ENCODE data around the gene UBD.

Gene UBD

DNA sequence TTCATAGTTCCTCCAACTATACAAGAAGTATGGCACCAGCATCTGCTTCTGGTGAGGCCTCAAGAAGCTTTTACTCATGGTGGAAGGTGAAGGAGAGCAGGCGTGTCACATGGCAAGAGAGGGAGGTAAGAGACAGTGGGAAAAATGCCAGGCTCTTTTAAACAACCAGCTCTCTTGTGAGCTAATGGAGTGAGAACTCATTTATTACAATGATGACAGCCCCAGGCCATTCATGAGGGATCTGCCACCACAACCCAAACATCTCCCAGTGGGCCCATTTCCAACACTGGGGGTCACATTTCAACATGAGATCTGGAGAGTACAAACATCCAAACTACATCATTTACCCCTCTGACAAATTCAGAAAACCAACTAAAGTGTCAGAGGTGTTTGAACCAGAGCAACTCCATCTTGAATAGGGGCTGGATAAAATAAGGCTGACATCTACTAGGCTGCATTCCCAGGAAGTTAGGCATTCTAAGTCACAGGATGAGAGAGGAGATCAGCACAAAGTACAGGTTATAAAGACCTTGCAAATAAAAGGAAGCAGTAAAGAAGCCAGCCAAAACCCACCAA, 2.2 kb upstream of the UBD start:
- no peak for DNase-seq (ENCODE audit: low read depth in 3 of 3)

DNA sequence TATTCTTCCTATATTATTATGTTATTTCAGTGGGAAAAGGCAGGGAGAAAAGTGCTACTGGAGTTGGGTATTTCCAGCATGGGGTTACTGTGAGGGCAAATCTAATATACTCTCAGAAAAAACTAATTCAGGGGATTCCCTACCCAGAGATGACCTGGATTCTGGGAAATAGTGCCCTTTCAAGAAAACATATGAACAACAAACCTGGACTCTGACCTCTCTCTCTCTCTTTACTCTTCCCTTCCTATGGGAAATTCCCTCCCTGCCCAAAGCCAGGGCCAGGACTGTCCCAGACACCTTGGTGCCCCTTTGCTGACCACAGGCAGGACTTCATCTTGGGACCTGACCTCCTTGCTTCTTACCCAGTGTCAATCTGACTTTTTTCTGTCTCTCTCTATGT, 1.6 kb upstream of the UBD start:
- no peak for DNase-seq (ENCODE audit: low read depth in 3 of 3)

DNA sequence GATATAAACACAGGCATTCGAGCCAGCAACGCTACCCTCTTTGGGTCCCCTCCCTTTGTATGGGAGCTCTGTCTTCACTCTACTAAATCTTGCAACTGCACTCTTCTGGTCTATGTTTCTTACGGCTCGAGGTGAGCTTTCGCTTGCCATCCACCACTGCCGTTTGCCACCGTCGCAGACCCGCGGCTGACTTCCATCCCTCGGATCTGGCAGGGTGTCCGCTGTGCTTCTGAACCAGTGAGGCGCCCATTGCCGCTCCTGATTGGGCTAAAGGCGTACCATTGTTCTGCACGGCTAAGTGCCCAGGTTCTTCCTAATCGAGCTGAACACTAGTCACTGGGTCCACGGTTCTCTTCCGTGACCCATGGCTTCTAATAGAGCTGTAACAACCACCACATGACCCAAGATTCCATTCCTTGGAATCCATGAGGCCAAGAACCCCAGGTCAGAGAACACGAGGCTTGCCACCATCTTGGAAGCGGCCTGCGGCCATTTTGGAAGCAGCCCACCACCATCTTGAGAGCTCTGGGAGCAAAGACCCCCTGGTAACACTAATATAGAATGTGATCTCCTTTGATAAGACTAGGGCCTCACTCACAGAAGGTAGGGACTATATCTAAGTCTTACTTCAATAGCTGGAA, 973 bp downstream of the UBD start:
- DNase-seq (ENCODE audit: low read depth in 3 of 3) = no peak

DNA sequence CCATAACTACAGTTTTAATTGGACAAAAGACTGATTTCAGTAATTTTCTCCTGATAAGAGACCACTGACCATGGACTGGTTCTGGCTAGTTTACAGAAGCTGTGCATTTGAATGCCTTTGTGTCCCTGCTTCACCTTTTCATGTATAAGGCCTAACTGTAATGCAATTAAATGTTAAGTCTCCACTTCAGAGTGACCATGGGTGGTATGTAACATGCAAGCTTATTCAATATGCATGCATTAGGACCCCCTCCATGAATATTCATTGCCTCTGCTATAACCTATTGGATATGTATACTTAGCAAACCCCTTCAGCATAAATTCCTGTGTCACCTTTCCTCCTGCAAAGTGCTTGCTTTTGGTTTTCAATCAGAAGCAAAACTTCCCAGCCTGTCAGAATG, 2.2 kb downstream of the UBD start:
- DNase-seq (ENCODE audit: low read depth in 3 of 3) = no peak

DNA sequence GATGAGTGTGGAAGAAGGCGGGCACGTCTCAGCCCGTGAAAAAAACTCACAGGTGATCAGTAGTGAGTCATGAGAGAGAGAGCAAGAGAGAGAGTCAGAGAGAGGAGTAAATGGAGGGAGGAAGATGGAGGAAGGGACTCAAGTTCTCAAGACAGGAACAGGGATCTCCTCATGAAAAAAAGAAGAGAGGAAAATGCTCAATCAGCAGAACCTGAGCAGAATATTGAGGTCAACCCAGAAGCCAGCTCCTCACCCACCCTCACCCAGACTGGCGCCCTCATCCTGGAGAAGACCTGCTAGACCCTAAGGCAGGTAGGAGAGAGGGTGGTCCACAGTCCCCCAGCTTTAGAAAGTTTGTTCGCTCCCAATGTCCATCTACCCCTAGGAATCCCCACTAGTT, 4.8 kb downstream of the UBD start:
- no peak for DNase-seq (ENCODE audit: low read depth in 3 of 3)

DNA sequence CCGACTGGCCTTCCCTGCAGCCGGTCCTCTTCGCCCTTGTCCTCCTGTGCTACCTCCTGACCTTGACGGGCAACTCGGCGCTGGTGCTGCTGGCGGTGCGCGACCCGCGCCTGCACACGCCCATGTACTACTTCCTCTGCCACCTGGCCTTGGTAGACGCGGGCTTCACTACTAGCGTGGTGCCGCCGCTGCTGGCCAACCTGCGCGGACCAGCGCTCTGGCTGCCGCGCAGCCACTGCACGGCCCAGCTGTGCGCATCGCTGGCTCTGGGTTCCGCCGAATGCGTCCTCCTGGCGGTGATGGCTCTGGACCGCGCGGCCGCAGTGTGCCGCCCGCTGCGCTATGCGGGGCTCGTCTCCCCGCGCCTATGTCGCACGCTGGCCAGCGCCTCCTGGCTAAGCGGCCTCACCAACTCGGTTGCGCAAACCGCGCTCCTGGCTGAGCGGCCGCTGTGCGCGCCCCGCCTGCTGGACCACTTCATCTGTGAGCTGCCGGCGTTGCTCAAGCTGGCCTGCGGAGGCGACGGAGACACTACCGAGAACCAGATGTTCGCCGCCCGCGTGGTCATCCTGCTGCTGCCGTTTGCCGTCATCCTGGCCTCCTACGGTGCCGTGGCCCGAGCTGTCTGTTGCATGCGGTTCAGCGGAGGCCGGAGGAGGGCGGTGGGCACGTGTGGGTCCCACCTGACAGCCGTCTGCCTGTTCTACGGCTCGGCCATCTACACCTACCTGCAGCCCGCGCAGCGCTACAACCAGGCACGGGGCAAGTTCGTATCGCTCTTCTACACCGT, 6.1 kb downstream of the UBD start:
- peak in 2 of 3 experiments; percentile 21 to 23 for DNase-seq (ENCODE audit: low read depth in 3 of 3)

DNA sequence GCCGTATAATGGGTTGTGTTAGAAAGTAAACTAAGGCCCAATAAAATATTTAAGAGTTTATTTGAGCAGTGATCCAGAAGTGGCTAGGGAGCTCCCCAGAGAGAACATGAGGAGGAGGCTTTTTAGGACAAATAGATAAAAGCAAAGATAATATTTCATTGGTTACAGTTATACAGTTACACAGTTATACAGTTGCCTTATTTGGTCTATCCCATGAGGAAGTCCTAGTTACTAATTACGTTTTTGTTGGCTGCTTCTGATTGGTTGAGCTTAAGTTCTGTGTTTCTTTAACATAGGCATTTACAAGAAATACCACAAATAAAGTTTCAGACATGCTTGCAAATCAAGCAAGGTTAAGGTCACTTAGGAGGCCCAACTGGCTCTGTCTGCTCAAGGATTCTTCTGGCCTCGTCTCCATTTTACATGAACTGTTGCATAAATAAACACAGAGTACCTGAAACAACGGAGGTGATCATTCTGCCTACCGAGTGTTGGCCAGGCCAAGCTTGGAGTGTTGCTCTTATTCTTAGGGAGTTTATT, 7.0 kb downstream of the UBD start:
- peak in 1 of 3 experiments; percentile 9 for DNase-seq (ENCODE audit: low read depth in 3 of 3)

DNA sequence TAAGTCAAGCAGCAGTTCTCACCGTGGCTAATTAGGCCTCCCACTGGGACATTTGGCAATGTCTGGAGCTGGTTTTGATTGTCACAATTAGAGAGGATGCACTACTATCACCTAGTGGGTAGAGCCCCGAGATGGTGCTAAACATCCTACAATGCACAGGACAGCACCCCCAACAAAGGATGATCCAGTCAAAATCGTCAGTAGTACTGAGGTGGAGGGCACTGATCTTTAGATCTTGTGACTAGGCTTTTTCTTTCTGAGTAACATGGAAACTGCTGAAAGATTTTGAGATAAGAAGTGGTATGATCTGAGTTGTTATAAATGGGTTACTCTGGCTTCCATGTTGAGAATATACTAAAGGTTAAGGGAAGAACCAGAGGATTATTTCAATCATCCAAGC, 12.0 kb downstream of the UBD start:
- DNase-seq (ENCODE audit: low read depth in 3 of 3) = no peak

DNA sequence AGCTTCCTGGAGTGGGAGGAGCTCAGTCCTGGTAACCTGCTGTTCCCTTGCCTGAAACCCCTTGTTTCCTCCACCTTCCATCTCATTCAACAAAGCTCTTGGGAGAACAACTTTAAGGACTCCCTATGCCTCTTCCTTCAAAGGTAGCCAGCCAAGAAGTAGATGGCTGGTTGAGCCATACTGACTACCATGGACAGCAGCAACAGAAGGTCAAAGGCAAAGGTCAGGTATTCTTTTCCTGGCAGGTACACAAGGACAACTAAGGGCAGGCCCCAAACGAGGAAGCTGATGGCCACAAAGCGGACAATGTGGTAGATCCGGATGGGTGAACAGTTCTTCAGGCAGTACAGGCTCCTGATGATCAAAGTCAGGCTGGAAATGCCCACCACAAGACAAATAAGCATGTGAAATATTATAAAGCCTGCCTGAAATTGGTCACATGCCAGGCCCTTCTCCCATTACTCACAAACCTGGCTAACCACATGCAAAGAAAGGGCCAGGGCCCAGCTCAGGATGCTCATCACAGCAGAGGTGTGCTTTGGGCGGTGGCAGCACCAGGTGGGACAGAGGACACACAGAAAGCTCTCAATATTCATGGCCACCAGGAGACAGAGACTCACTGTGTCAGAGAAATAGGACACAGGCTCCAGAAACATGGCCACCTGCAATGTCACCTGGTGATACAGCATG, 21.7 kb downstream of the UBD start:
- no peak for DNase-seq (ENCODE audit: low read depth in 3 of 3)

DNA sequence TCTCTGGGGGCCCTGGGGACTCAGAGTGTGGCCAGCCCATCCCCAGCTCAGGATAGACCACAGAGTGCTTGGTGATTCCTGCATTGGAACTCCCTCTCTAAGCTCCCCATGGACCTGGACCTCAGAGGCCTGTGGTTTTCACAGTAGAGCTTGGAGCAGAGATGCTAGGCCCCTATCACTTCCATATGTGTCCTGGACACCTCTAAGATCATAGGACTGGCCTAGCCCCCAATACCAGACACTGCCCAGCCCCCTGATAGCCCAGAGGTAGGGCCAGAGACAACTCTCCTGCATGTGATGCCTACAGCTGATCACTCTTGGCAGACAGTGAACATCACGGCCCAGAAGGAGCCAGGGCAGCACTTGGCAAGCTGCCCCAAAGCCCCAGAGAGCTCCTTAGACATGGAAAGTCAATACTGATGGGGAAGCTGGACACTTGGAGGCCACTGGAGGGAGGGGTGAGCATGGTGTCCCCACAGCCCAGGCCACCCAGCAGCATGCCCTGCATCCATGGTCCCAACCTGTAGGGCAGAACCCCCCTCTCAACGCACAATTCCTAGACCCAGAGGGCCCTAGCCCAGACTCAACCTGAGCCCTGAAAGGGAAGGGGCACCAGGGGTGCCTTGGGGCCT, 27.1 kb downstream of the UBD start:
- DNase-seq (ENCODE audit: low read depth in 3 of 3) = no peak

DNA sequence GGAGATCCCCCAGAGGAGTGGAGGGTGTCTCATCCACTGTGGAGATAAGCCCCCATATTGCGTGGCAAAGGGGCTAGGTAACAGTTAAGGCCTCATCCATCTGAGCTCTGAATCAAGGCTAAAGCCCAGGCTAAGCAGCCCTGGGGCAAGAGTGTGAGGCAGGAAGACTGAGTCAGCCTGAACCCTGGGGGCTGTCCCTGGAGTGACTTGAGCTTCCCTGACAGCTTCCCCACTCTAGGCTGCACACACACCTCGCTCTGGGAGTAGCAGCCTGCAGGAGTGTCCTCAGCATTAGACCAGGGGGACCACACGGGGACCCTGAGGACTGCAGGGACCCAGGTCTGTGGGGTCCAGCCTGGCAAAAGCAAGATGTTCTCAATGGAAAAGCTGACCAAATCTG, 27.9 kb downstream of the UBD start:
- no peak for DNase-seq (ENCODE audit: low read depth in 3 of 3)

DNA sequence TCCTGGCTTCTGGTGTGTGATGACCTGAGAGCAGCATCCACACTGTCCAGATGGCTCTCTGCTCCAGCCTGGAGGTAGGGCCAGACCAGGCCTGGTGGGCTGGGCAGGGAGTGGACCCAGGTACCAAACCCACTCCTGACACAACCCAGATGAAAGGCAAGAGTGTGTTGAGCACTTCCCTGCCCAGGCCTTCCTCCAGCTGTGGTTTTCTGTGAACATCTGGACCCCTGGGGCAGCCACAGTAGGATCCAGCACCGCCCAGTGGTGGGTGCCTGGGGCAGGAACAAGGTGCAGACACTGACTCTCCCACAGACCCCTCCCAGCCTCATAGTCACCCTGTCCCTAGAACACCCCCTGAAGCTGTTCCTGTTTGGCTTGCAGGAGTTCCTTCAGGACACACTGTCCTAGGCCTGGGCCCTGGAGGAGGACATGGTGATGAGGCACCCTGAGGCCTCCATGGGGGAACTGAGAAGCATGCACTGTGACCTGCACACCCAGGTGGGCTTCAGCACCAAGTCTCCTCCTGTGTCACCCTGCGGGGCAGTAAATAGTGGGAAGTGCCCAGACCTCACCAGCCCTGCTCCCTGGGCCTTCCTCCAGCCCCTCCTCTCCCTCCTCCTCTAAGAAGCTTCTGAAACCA, 28.7 kb downstream of the UBD start:
- DNase-seq (ENCODE audit: low read depth in 3 of 3) = no peak

DNA sequence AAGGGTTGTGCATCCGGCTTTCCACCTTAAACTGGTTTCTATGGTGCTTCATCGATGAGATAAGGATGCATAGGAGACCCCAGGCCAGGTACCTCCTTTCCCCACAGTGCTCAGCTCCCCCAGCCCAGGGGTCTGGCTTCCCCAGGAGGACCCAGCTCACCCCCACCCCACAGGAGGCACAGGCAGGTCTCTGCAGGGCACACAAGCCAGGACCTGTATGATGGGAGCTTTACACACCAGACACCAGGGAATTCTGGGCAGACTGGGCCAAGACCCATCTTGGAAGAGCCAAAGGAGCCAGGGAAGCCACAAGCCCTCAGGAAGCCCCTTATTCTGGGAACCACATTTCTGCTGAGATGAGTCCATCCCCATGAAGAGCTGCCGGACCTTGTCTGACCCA, 29.6 kb downstream of the UBD start:
- DNase-seq (ENCODE audit: low read depth in 3 of 3) = no peak

DNA sequence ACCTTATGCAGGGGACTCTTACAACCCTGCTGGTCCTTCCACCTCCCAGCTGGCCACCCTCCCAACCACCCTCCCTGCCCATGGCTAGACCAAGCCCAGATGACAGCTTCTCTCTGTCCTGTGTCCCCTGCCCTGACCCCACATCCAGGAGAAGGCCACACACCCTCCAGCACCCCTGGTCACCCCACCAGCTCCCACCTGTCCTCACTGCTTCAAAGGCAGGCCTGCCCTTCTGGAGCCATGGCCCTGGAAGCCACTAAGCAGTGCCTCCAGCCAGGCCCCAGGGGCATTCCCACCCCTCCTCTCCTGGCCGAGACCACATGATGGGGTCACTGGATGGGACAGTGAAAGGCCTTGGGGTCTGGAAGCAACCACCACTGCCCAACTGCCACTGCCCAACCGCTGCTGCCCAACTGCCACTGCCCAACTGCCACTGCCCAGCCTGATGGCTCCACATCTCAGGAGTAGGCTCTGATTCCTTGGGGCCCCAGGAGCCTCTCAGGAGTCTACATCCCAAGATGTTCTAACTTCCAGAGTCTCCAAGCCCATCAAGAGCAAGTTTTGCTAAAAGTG, 30.5 kb downstream of the UBD start:
- no peak for DNase-seq (ENCODE audit: low read depth in 3 of 3)

DNA sequence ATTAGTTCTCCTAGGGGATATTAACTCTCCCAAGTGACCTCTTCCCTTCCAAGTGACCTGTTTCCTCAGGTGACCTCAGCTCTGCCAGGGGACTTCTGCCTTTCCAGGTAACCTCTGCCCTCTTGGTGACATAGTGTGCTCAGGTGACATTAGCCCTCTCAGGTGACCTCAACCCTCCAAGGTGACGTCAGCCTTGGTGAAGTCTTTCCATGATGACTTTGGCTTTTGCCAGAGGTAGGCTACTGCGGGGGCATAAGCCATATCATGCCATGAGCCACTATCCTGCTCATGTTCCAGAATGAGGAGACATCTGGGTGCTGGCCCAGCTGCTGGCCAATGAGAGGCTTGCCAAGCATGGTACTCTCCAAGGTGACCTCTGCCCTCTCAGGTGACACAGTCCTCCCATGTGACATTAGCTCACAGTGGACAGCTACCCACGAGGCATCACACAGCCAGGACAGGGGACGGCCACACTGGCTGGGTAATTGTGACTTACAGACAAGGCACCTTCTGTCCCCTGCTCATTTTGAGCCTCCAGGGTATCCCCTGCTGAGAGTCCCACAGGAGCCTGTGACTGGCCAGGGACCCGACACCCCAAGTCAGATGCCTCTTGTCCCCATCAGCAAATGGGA, 31.1 kb downstream of the UBD start:
- no peak for DNase-seq (ENCODE audit: low read depth in 3 of 3)

DNA sequence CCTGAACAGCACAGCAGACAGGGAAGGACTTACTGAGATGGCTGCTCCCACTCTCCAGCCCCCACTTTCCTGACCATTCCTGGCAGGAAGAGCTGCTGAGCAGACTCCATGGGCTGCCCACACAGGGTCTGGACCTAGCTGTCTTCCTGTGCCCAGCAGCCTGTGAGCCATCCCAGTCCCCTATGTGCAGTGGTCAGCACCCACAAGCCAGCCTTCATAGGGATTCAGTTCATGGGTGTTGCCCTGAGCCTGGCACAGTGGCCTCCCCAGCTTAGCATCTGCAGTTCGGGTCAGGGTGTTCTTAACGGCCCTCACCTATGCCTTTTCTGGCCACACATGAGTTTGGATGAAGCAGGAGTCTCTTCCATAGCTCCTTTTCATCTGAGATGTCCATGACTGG, 32.0 kb downstream of the UBD start:
- no peak for DNase-seq (ENCODE audit: low read depth in 3 of 3)

DNA sequence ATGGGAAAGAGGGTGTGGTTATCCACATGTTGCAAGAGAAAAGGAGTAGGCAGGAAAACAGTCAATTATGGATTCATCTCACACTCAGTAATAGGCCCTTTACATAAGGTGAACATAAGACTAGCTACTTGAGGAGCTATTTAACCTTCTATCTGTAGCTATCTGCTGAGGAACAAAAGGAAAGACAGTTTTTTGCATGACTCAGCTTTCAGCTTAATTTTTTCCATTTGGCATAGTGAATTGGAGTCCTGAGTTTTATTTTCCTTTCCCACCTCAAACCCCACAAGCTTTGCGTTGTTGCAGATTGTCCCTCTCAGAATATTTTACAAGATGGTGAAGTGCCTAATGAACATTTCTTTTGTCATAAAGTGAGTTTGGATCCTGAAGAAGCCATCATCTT, 32.4 kb downstream of the UBD start:
- DNase-seq (ENCODE audit: low read depth in 3 of 3) = no peak

DNA sequence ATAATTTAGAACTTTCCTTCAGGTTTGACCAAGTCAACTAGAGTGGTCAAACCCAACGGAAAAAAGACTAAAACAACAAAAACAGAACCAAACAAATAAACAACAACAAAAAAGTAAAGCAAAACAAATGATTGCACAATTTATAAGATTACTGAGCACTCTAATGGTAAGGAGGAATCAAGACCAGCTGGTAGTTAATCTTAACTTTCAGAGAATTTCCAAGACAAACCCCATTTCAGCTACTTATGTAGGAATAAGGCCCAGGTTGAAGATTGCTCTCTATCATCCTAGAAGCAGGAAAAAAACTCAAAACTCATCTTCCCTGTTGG, 34.3 kb downstream of the UBD start:
- DNase-seq (ENCODE audit: low read depth in 3 of 3) = no peak

DNA sequence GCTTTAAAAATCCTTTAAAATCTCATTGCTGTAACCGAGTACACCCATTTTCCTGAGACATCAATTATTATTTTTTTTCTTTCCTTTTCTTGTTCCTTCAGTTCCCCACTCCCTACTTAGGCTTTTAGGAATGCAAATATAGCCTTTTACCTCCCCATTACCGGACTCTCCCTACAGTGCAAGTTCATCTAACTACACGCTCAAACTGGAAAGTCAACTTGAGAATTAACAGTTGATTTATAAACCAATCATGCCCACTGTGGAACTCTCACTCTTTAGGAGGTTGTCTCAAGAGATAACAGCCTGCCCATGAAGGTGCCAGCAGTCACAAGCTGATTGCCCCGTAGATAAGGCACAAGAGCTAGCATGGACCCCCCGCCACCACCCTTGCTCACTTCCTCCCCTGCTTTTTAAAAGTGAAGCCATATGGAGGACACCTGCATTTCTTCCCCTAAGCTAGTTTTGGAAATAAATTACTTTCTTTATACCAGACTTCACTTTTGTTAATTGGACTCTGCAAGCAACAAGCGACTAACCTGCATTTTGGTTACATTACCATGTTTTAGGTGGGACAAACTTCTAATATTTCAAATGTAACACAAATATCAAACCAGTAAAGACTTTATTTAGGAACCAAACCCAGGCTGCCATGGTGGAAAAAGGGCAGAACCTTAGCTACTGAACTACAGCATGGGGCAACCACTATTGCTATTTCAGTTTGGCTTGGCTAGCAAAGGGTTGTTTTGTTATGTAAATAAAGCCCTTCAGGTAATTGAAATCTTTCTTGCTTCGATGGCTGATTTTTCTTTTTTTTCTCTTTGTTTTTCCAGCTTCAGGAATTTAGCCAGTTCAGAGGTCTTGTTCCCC, 34.9 kb downstream of the UBD start:
- DNase-seq (ENCODE audit: low read depth in 3 of 3) = no peak

DNA sequence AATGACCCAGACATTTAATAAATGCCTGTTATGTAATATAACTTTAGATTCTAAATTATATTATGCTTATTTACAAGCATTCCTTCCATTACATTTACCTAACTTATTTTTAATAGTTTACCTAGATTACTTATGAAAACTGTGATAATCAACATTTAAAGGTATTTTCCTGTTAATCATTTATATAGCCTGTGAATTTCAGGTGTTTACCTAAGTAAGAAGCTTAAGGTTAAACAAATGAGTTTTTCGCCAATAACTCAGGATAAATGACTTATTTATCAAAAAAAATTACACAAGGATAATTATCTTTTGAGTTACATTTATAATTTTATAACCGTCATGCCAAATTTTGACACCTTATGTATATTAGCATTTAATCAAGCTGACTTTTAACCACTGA, 35.5 kb downstream of the UBD start:
- DNase-seq (ENCODE audit: low read depth in 3 of 3) = no peak
